T-cell (primary cell): ENCODE data around the gene HS6ST3. TPM values are rescaled to one million over a fixed set of nuclear protein-coding genes. Genes with fewer than 3 reads are reported as not detected.

Source experiments
- ATAC-seq, 4 experiments: fragments of 200-7000 bp in 3 of 4; fragments of 150-1000 bp in 1 of 4; cut with Tn5 transposase; replicated peaks in 1 of 4; 1 replicate in 3 of 4; 2 replicates in 1 of 4; pipeline ENCODE4 v1.10.0; 2021; ENCODE audit warnings: moderate library complexity in 3 of 4, mild to moderate bottlenecking in 2 of 4, moderate number of reproducible peaks in 1 of 4
- CTCF ChIA-PET, 2 donors: fragments of 300-600 bp; sonication (Branson Sonifier 250); formaldehyde crosslinking; loops; one replicate each; lab custom pipeline; 2022; ENCODE audit warnings: antibody characterized with exemption in 2 of 2; lab: Charles Lee
- POLR2A ChIA-PET, 2 donors: fragments of 300-600 bp; sonication (Branson Sonifier 250); formaldehyde crosslinking; loops; one replicate each; lab custom pipeline; 2022; ENCODE audit warnings: antibody characterized with exemption in 2 of 2; lab: Charles Lee
- DNase-seq, 35 experiments: peaks; one replicate each; pipeline versions ENCODE4 v3.0.0 to v3.0.0-alpha.2; 2013 to 2023
- H3K27ac ChIP-seq: one replicate; pipeline ENCODE4 v1.5.1; 2013; ENCODE audit warnings: low read length
- H3K27me3 ChIP-seq, 2 experiments: replicated peaks in 1 of 2; 1 replicate in 1 of 2; 2 replicates in 1 of 2; pipeline versions ENCODE4 v1.6.1 to v1.7.0; 2013; ENCODE audit warnings: low read length in 1 of 2, mixed read lengths in 1 of 2; ENCODE audit not compliant: control insufficient read depth in 2 of 2, insufficient read depth in 2 of 2; ENCODE audit errors: extremely low read depth in 1 of 2
- H3K36me3 ChIP-seq, 2 donors: 1 replicate in 1 of 2; 2 replicates in 1 of 2; pipeline versions ENCODE4 v1.6.1 to v1.7.0; 2013; ENCODE audit warnings: low read length in 1 of 2; ENCODE audit not compliant: control insufficient read depth in 2 of 2, insufficient read depth in 1 of 2; ENCODE audit errors: extremely low read depth in 1 of 2
- H3K4me1 ChIP-seq, 2 experiments: 1 replicate in 1 of 2; 2 replicates in 1 of 2; pipeline versions ENCODE4 v1.6.1 to v1.7.0; 2013; ENCODE audit warnings: low read length in 2 of 2, mixed read lengths in 1 of 2; ENCODE audit not compliant: insufficient read depth in 2 of 2, control insufficient read depth in 1 of 2; ENCODE audit errors: extremely low read depth in 1 of 2
- H3K4me3 ChIP-seq, 2 donors: 1 replicate in 1 of 2; 2 replicates in 1 of 2; pipeline versions ENCODE4 v1.5.1 to v1.7.0; 2013; ENCODE audit warnings: mild to moderate bottlenecking in 2 of 2, low read length in 1 of 2, moderate library complexity in 1 of 2; ENCODE audit not compliant: control insufficient read depth in 1 of 2; ENCODE audit errors: extremely low read depth in 1 of 2
- H3K9me3 ChIP-seq: 2 replicates; pipeline ENCODE4 v1.7.0; 2013
- H3K27ac Mint-ChIP-seq, 2 donors: one replicate each; pipeline ENCODE4 v1.8.0; 2020 to 2021; ENCODE audit warnings: mild to moderate bottlenecking in 2 of 2, mixed read lengths in 2 of 2
- H3K27me3 Mint-ChIP-seq, 2 donors: one replicate each; pipeline ENCODE4 v1.8.0; 2021 to 2022; ENCODE audit warnings: mixed read lengths in 2 of 2
- H3K36me3 Mint-ChIP-seq: one replicate; pipeline ENCODE4 v1.8.0; 2021; ENCODE audit warnings: mixed read lengths
- H3K4me1 Mint-ChIP-seq, 3 donors: one replicate each; pipeline ENCODE4 v1.8.0; 2020 to 2022; ENCODE audit warnings: mixed read lengths in 3 of 3, mild to moderate bottlenecking in 1 of 3
- H3K4me3 Mint-ChIP-seq, 3 donors: one replicate each; pipeline ENCODE4 v1.8.0; 2020 to 2022; ENCODE audit warnings: mild to moderate bottlenecking in 3 of 3, mixed read lengths in 3 of 3, moderate library complexity in 3 of 3
- H3K9me3 Mint-ChIP-seq, 3 donors: one replicate each; pipeline ENCODE4 v1.8.0; 2020 to 2022; ENCODE audit warnings: mixed read lengths in 3 of 3
- WGBS: methylation state at CpG from one replicate; pipeline ENCODE4 v1.1.5; 2013; ENCODE audit warnings: missing lambda C conversion rate; ENCODE audit not compliant: insufficient coverage; 5-methylcytosine and 5-hydroxymethylcytosine counted together
- total RNA-seq, 35 experiments: library from RNA in 6 of 35; stranded (reverse) in 6 of 35; fragments of 120-200 nt in 1 of 35; gene quantifications; one replicate each; pipeline versions ENCODE4 v1.2.1 to v1.2.4 and lab custom pipeline; 2013 to 2026

HS6ST3 gene
- total RNA-seq, 5 donors from 2014 or later (not counting 1 experiment from before 2014, with no cell fraction given): not detected

- DNase-seq: no peak
- no peaks in the 10 kb centered on the region for H3K4me1 Mint-ChIP-seq
- ChIA-PET CTCF (no interaction called here), POLR2A (no interaction called here)
- no peak overlapping the region for H3K27ac Mint-ChIP-seq
- Histone ChIP-seq H3K9me3 (no peaks in the 10 kb centered on the region), H3K27ac (no peak overlapping the region), H3K4me1 (no peaks in the 10 kb centered on the region), H3K27me3 (no peaks in the 10 kb centered on the region), H3K4me3 (no peak overlapping the region), H3K36me3 (no peaks in the 10 kb centered on the region)
- H3K4me3 Mint-ChIP-seq: no peak overlapping the region
- no peak for ATAC-seq
- H3K36me3 Mint-ChIP-seq: no peaks in the 10 kb centered on the region
- H3K27me3 Mint-ChIP-seq: no peaks in the 10 kb centered on the region
- H3K9me3 Mint-ChIP-seq: peaks cover 7 to 13% (median 12%) of the 10 kb centered on the region in 3 donors
- WGBS: 78% methylated on average over 2 of the region's 5 CpGs
These were observed 92.0 kb downstream of the HS6ST3 start for GRCh38 chr13:96181911-96182310.

- CTCF ChIA-PET: no interaction called here
- H3K9me3 ChIP-seq: no peaks in the 10 kb centered on the region
- no peak overlapping the region for H3K4me3 ChIP-seq
- H3K9me3 Mint-ChIP-seq: peaks cover 0 to 12% (median 7%) of the 10 kb centered on the region in 3 donors
- POLR2A ChIA-PET: no interaction called here
- no peak for ATAC-seq
- H3K4me3 Mint-ChIP-seq: no peak overlapping the region
- no peaks in the 10 kb centered on the region for H3K36me3 Mint-ChIP-seq
- H3K4me1 Mint-ChIP-seq: no peaks in the 10 kb centered on the region
- no peaks in the 10 kb centered on the region for H3K27me3 Mint-ChIP-seq
- no peaks in the 10 kb centered on the region for H3K4me1 ChIP-seq
- no peak for DNase-seq
- H3K27ac Mint-ChIP-seq: no peak overlapping the region
- H3K27me3 ChIP-seq: no peaks in the 10 kb centered on the region
- H3K27ac ChIP-seq: no peak overlapping the region
- H3K36me3 ChIP-seq: no peaks in the 10 kb centered on the region
- WGBS: 87% methylated on average over 3 of the region's 6 CpGs
These were observed 95.9 kb downstream of the HS6ST3 start for GRCh38 chr13:96185818-96186217.

- no peak overlapping the region for H3K27ac ChIP-seq
- H3K27me3 ChIP-seq: no peaks in the 10 kb centered on the region
- no peaks in the 10 kb centered on the region for H3K4me1 Mint-ChIP-seq
- no peaks in the 10 kb centered on the region for H3K9me3 ChIP-seq
- H3K27me3 Mint-ChIP-seq: no peaks in the 10 kb centered on the region
- H3K4me1 ChIP-seq: no peaks in the 10 kb centered on the region
- DNase-seq: no peak
- no peak overlapping the region for H3K4me3 Mint-ChIP-seq
- H3K4me3 ChIP-seq: no peak overlapping the region
- H3K9me3 Mint-ChIP-seq: peaks cover 0 to 12% (median 0%) of the 10 kb centered on the region in 3 donors
- 50% methylated on average over 1 of the region's 3 CpGs for WGBS
- H3K27ac Mint-ChIP-seq: no peak overlapping the region
- POLR2A ChIA-PET: no interaction called here
- ATAC-seq: no peak
- CTCF ChIA-PET: no interaction called here
- H3K36me3 ChIP-seq: no peaks in the 10 kb centered on the region
- no peaks in the 10 kb centered on the region for H3K36me3 Mint-ChIP-seq
These were observed 101.5 kb downstream of the HS6ST3 start for GRCh38 chr13:96191367-96191766.

- Histone ChIP-seq H3K9me3 (no peaks in the 10 kb centered on the region), H3K4me1 (no peaks in the 10 kb centered on the region), H3K36me3 (no peaks in the 10 kb centered on the region), H3K27ac (no peak overlapping the region), H3K4me3 (no peak overlapping the region), H3K27me3 (no peaks in the 10 kb centered on the region)
- Mint-ChIP-seq H3K4me1 (no peaks in the 10 kb centered on the region), H3K4me3 (no peak overlapping the region), H3K27ac (no peak overlapping the region), H3K36me3 (no peaks in the 10 kb centered on the region), H3K9me3 (peaks cover 2 to 12% (median 3%) of the 10 kb centered on the region in 3 donors), H3K27me3 (no peaks in the 10 kb centered on the region)
- DNase-seq (no peak), ATAC-seq (no peak)
- ChIA-PET CTCF (no interaction called here), POLR2A (no interaction called here)
- no CpG with 5 or more reads among the region's 5 CpGs for WGBS
These were observed 103.9 kb downstream of the HS6ST3 start for GRCh38 chr13:96193728-96194310.

GRCh38 chr13:96198038-96198437, 108.1 kb downstream of the HS6ST3 start:
- 59% methylated on average over 3 of the region's 5 CpGs for WGBS
- H3K4me3 ChIP-seq: no peak overlapping the region
- no peak overlapping the region for H3K27ac ChIP-seq
- H3K36me3 Mint-ChIP-seq: no peaks in the 10 kb centered on the region
- CTCF ChIA-PET: no interaction called here
- POLR2A ChIA-PET: no interaction called here
- no peak overlapping the region for H3K27ac Mint-ChIP-seq
- no peaks in the 10 kb centered on the region for H3K4me1 Mint-ChIP-seq
- no peaks in the 10 kb centered on the region for H3K4me1 ChIP-seq
- H3K4me3 Mint-ChIP-seq: no peak overlapping the region
- no peak for ATAC-seq
- H3K27me3 Mint-ChIP-seq: peaks cover 0 to 4% of the 10 kb centered on the region in 2 donors
- H3K27me3 ChIP-seq: no peaks in the 10 kb centered on the region
- H3K9me3 Mint-ChIP-seq: peaks cover 7 to 10% (median 9%) of the 10 kb centered on the region in 3 donors
- H3K36me3 ChIP-seq: no peaks in the 10 kb centered on the region
- DNase-seq: no peak
- no peaks in the 10 kb centered on the region for H3K9me3 ChIP-seq

- Histone ChIP-seq H3K4me1 (no peaks in the 10 kb centered on the region), H3K27ac (no peak overlapping the region), H3K4me3 (no peak overlapping the region), H3K36me3 (no peaks in the 10 kb centered on the region), H3K9me3 (no peaks in the 10 kb centered on the region), H3K27me3 (no peaks in the 10 kb centered on the region)
- no peaks in the 10 kb centered on the region for H3K4me1 Mint-ChIP-seq
- H3K36me3 Mint-ChIP-seq: no peaks in the 10 kb centered on the region
- CTCF ChIA-PET: no interaction called here
- no peak overlapping the region for H3K27ac Mint-ChIP-seq
- DNase-seq: no peak
- no peak overlapping the region for H3K4me3 Mint-ChIP-seq
- WGBS: no CpG with 5 or more reads among the region's 3 CpGs
- POLR2A ChIA-PET: no interaction called here
- H3K9me3 Mint-ChIP-seq: peaks cover 7 to 10% (median 9%) of the 10 kb centered on the region in 3 donors
- no peak for ATAC-seq
- H3K27me3 Mint-ChIP-seq: peaks cover 0 to 4% of the 10 kb centered on the region in 2 donors
These were observed 109.4 kb downstream of the HS6ST3 start for GRCh38 chr13:96199315-96199714.

- Histone ChIP-seq H3K9me3 (no peaks in the 10 kb centered on the region), H3K27me3 (no peaks in the 10 kb centered on the region), H3K27ac (no peak overlapping the region), H3K4me1 (no peaks in the 10 kb centered on the region), H3K4me3 (no peak overlapping the region), H3K36me3 (no peaks in the 10 kb centered on the region)
- no peak for ATAC-seq
- Mint-ChIP-seq H3K9me3 (peaks cover 7 to 14% (median 13%) of the 10 kb centered on the region in 3 donors), H3K27ac (no peak overlapping the region), H3K4me3 (no peak overlapping the region), H3K4me1 (no peaks in the 10 kb centered on the region), H3K36me3 (no peaks in the 10 kb centered on the region), H3K27me3 (peaks cover 0 to 4% of the 10 kb centered on the region in 2 donors)
- ChIA-PET CTCF (no interaction called here), POLR2A (no interaction called here)
- no peak for DNase-seq
- 83% methylated on average over 5 of the region's 6 CpGs for WGBS
These were observed 110.9 kb downstream of the HS6ST3 start for GRCh38 chr13:96200810-96201209.
